ENCODE measurements around the gene GAPDHS.
A peak's percentile ranks its signal among the peaks of the same experiment; 100 is the strongest.

Gene GAPDHS

DNA sequence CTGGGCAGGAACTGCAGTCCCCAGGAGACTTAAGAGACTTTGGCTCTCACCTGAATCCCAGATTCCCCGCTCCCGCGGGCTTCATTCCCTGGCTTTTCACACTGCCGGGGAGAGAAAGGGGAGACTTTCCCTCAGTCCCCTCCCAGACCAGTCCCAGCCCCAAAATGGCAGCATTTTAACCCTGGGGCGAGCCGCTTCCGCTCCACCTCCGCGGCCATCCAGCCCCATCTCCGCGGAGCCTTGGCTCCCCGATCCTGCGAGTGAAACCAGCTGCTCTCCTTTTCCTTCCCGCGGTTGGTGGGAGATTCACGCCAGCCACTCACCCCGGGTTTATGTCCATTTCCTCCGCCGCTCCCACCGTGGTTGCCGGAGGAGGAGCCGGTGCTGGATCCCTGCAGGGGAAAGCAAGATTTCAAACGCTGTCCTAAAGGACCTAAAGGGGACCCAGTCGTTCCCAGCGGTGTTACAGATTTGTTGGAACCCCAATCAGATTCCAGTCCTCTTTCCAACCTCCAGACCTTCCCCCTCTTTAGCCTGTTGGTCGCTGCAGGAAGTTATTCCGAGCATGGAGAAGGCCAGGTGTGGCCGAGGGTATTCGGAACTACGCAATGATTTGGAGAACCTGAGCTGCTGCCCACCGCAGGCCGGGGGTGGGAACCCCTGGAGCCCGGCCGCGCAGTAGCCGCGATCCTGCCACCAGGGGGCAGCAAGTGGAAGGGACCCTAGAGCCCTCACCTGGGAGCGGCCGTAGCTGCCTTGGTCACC, 23.2 kb upstream of the GAPDHS start:
- TF ChIP-seq, protein P1, sequence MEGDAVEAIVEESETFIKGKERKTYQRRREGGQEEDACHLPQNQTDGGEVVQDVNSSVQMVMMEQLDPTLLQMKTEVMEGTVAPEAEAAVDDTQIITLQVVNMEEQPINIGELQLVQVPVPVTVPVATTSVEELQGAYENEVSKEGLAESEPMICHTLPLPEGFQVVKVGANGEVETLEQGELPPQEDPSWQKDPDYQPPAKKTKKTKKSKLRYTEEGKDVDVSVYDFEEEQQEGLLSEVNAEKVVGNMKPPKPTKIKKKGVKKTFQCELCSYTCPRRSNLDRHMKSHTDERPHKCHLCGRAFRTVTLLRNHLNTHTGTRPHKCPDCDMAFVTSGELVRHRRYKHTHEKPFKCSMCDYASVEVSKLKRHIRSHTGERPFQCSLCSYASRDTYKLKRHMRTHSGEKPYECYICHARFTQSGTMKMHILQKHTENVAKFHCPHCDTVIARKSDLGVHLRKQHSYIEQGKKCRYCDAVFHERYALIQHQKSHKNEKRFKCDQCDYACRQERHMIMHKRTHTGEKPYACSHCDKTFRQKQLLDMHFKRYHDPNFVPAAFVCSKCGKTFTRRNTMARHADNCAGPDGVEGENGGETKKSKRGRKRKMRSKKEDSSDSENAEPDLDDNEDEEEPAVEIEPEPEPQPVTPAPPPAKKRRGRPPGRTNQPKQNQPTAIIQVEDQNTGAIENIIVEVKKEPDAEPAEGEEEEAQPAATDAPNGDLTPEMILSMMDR (IDR thresholded peaks at IDR 0.05; ENCODE audit: low read depth, low read length, missing control alignments): peak; percentile 94
- 0 out of 2 replicates have a peak overlapping the region, but pooled peaks have one; percentile 13 for H3K4me3 ChIP-seq (replicated peaks; ENCODE audit: low read depth, low read length)
- DNase-seq (ENCODE audit: extremely low read depth, low read depth): no peak

DNA sequence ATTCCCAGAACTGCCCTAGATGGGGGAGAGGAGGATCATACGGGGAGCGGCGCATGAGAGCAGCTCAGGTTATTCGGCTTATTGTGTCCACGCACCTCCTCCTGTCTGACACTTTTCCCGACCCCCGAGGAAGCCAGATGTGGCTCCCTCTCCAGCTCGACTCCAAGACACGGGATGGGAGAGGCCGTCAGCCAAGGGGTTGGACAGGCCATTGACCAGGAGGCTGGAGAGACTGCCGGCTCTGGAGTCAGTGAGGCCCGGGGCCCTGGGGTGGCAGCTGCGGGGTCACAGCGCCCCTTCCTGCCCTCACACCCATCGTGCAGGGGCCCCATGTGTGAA, 22.7 kb upstream of the GAPDHS start:
- TF ChIP-seq, protein P1 (IDR thresholded peaks at IDR 0.05; ENCODE audit: low read depth, low read length, missing control alignments): no peak
- H3K4me3 ChIP-seq (replicated peaks; ENCODE audit: low read depth, low read length): no peak overlapping the region
- DNase-seq (ENCODE audit: extremely low read depth, low read depth): no peak

DNA sequence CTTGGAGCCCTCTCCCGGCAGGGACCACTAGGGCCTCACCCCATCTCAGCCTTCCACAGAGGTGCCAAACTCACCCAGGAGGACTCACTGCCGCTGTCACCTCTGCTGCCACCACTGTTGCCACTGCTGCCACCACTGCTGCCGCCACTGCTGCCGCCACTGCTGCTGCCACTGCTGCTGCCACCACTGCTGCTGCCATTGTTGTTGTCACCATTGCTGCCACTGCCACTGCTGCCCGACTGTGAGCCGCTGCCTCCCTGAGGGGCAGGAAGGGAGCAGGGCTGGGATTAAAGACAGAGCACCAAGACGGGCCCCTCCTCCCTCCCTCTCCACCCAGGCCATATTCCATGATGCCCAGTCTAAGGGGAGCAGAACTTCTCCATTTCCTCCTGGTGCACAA, 21.9 kb upstream of the GAPDHS start:
- H3K4me3 ChIP-seq (replicated peaks; ENCODE audit: low read depth, low read length): no peak overlapping the region
- TF ChIP-seq, protein P1 (IDR thresholded peaks at IDR 0.05; ENCODE audit: low read depth, low read length, missing control alignments): no peak
- no peak for DNase-seq (ENCODE audit: extremely low read depth, low read depth)

DNA sequence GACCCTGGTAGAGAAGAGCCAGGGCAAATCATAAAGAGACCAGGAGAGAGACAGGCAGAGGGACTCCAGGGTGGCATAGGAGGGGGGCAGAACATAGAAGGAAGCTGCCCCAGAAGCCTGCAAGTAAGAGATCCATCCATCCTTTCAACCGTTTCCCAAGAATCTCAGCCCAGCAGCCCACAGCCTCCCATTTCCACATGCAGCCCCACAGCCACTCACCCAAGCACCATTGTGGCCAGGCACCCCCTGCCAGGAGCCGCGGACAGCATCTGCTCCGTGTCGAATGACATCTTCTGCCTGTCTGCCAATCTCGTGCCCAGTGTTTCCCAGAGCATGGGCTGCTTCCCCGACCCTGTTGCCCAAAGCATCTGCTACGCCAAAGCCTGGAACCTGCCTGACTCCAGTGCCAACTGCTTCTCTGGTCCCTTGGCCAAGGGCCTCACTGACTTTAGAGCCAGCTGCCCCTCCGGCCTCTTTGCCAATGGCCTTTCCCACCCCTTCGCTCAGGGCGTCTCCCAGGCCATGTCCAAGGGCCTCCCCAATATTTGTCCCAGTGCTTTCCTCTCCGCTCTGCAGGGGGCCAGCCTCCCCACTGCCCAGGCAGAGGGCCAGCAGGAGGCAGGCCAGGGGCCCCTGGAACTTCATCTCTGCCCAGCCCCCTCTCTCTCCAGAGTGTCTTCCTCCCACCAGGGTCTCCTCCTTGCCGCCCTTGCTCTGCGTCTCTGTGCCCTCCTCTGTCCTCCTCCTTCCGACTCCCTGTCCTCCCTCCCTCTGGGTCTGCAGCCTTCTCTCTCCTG, 20.2 kb upstream of the GAPDHS start:
- TF ChIP-seq, protein P1 (IDR thresholded peaks at IDR 0.05; ENCODE audit: low read depth, low read length, missing control alignments): no peak
- DNase-seq (ENCODE audit: extremely low read depth, low read depth): no peak
- H3K4me3 ChIP-seq (replicated peaks; ENCODE audit: low read depth, low read length): no peak overlapping the region

DNA sequence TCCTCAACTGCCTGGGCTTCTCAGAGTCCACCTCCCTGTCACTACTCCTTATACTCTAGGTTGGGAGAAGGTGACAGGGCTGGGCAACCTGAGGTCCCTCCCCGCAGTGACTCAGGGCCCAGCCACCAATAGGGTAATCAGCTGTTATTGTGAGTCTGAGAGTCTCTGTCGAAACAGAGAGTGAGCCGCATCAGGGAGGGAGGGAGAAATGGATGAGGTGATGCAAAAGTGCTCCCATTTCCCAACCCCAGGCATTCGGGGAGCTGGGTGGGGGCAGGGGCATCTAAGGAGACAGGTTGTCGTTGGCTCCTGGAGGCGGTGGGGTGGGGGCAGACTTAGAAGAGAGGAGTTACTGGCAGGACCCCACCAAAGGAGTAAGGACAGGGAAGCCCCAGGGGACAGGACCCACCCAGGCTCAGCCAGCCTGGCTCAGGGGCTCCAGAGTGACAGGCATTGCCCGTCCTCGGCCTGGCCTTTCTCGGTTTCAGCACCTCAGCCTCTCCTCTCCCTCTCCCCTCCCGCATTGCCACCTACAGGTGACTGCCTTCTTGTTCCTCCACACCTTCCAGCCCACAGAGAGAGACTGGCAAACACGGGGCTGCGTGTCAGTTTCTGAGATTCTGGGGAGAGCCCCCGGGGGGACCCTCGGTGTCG, 19.5 kb upstream of the GAPDHS start, which contains the start of gene DMKN:
TSS of gene DMKN (minus strand) at position 22 of the 654 bp plus-strand sequence. CDS start 174 bp downstream, outside the sequence.
- no peak for DNase-seq (ENCODE audit: extremely low read depth, low read depth)
- TF ChIP-seq, protein P1 (IDR thresholded peaks at IDR 0.05; ENCODE audit: low read depth, low read length, missing control alignments): no peak
- no peak within 1 kb of the TSS for H3K4me3 ChIP-seq (replicated peaks; ENCODE audit: low read depth, low read length)

DNA sequence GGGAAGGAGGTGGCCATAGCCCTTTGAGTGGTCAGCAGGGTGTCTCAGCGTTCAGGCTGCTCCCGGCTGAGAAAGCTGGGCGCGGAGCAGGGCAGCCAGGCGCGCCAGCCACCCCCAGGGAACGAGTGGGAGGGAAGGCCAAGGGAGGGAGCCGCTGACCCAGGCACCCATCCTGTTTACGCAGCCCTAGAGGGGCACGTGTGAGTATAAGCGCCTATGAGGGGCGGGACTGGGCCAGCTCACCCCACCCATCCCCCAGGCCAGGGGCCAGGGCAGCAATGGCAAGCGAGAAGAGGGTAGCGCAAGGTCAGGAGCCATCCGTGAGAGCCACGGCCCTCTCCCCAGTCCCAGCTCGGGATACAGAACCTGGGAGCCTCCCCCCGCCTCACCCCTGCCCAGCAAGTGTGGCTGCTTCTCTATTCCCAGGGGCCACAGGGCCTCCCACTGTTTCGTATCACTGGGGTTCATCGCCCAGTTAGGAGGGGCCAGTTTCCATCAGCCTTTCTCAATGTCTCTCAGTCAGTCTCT, 18.9 kb upstream of the GAPDHS start:
- H3K4me3 ChIP-seq (replicated peaks; ENCODE audit: low read depth, low read length): no peak overlapping the region
- no peak for DNase-seq (ENCODE audit: extremely low read depth, low read depth)
- TF ChIP-seq, protein P1 (IDR thresholded peaks at IDR 0.05; ENCODE audit: low read depth, low read length, missing control alignments): no peak
